Stimulated activated effector memory CD8-positive, alpha-beta T cell treated with anti-CD3 and anti-CD28 coated beads, Interleukin-12 subunit alpha, Interleukin-12 subunit beta, amount 100 ng/mL, for 72 hours (primary cell): ENCODE results near the gene GNA12.

ENCODE experiments used
- ATAC-seq: fragments of 150-1000 bp; cut with Tn5 transposase; 2 replicates; pipeline ENCODE4 v1.10.0; 2021
- DNase-seq, 2 donors: peaks; one replicate each; pipeline ENCODE4 v3.0.0; 2021 to 2022; ENCODE audit warnings: low spot score in 2 of 2
- H3K27ac Mint-ChIP-seq: one replicate; pipeline ENCODE4 v1.8.0; 2022; ENCODE audit warnings: mild to moderate bottlenecking, mixed read lengths
- H3K36me3 Mint-ChIP-seq: one replicate; pipeline ENCODE4 v1.8.0; 2022; ENCODE audit warnings: mild to moderate bottlenecking, mixed read lengths
- H3K4me1 Mint-ChIP-seq: one replicate; pipeline ENCODE4 v1.8.0; 2022; ENCODE audit warnings: mixed read lengths
- H3K4me3 Mint-ChIP-seq: one replicate; pipeline ENCODE4 v1.8.0; 2022; ENCODE audit warnings: mild to moderate bottlenecking, mixed read lengths
- H3K9me3 Mint-ChIP-seq: one replicate; pipeline ENCODE4 v1.8.0; 2022; ENCODE audit warnings: mixed read lengths

The GNA12 gene

DNA sequence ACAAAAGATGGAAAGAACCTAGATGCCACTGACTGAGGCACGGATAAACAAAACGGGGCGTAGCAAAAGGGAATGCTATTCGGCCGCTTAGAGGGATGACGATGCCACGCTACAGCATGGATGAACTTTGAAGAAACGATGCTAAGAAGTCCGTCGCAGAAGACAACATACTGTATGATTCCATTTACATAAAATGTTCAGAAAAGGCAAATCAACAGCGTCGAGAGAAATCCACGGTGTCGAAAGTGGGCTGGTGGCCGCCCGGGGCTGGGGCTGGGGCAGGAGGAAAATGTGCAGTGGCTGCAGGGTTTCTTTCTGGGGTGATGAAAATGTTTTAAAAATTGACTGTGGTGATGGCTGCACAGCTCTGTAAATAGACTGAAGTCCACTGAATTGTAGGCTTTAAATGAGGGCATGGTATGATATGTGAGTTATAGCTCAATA is 24.1 kb downstream of the GNA12 start:
- DNase-seq, result no peak
- Mint-ChIP-seq H3K4me3 (no peak overlapping the region), H3K4me1 (peaks cover 51% of the 10 kb centered on the region), H3K36me3 (no peaks in the 10 kb centered on the region), H3K9me3 (no peaks in the 10 kb centered on the region), H3K27ac (no peak overlapping the region)
- ATAC-seq, result no peak

DNA sequence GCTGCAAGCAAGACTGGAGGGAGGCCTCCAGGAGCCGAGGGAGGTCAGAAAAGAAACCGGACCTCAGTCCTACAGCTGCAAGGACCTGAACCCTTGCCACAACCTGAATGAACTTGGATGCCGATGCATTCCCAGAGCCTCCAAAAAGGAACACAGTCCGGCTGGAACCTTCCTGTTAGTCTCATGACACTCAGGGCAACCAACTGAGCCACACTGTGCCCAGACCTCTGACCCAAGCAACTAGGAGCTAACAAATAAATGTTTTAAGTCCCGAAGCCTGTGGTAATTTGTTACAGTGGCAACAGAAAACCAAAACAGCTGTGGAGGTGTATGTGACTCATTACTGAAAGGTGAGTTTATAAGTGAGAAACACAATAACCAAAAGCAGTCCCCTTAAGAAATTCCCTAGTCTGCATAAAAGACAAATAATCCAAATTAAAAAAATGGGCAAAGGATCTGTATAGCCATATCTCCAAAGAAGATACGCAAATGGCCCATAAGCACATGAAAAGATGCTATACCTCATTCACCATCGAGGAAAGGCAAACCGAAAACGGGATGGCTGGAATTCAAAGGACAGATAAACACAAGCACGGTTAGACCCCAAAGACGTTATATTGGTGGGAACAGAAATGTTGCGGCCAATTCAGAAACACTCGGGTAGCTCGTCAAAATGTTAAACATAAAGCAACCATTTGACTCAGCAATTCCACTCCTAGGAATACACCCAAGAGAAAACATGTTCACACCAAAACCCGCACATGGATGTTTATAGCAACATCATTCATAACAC is 24.8 kb downstream of the GNA12 start:
- DNase-seq, result no peak
- H3K9me3 Mint-ChIP-seq, result no peaks in the 10 kb centered on the region
- peaks cover 45% of the 10 kb centered on the region for H3K4me1 Mint-ChIP-seq
- ATAC-seq, result peak; percentile 57
- H3K4me3 Mint-ChIP-seq, result no peak overlapping the region
- H3K27ac Mint-ChIP-seq, result no peak overlapping the region
- no peaks in the 10 kb centered on the region for H3K36me3 Mint-ChIP-seq

GRCh38 chr7:2818653-2819052 is 25.5 kb downstream of the GNA12 start:
- peaks cover 40% of the 10 kb centered on the region for H3K4me1 Mint-ChIP-seq
- ATAC-seq (no peak), DNase-seq (no peak)
- H3K4me3 Mint-ChIP-seq, result no peak overlapping the region
- H3K27ac Mint-ChIP-seq, result no peak overlapping the region
- H3K9me3 Mint-ChIP-seq, result no peaks in the 10 kb centered on the region
- H3K36me3 Mint-ChIP-seq, result no peaks in the 10 kb centered on the region

DNA sequence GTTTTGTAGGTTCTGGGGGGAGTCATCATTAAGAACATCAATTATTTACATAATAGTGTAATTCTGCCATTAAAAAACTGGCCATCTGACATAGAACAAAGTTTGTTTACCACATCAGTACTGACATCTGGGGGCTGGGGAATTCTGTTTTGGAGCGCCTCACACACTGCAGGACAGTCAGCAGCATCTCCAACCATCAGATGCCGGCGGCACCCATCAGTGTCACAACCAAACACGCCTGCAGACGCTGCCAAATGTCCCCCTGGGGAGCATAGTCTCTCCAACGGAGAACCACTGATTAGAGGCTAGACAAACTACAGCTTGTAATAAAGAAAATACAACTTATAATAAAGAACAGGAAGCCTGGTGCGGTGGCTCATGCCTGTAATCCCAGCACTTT is 26.0 kb downstream of the GNA12 start:
- Mint-ChIP-seq H3K4me1 (peaks cover 45% of the 10 kb centered on the region), H3K36me3 (no peaks in the 10 kb centered on the region), H3K27ac (no peak overlapping the region), H3K4me3 (no peak overlapping the region), H3K9me3 (no peaks in the 10 kb centered on the region)
- no peak for DNase-seq
- ATAC-seq, result no peak

DNA sequence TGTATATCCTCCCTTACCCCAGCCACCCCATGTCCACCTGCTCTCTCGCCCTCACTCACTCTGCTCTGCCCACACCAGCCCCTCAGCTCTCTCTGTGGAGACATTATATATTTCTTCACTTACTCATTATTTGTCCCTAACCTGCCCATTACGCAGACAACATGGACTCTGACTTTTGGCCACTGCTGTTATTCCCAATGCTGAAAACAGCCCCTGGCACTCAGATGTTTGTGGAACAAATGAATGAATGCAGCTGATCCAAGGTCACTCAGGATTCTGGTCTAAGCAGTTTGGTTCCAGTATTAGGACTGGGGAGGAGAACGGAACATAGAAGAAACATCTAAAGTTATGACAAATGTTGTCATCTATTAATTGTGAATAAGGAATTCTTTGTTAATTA is 26.7 kb downstream of the GNA12 start:
- H3K36me3 Mint-ChIP-seq, result no peaks in the 10 kb centered on the region
- H3K4me1 Mint-ChIP-seq, result peaks cover 44% of the 10 kb centered on the region
- no peak for DNase-seq
- H3K27ac Mint-ChIP-seq, result no peak overlapping the region
- no peak for ATAC-seq
- H3K4me3 Mint-ChIP-seq, result no peak overlapping the region
- H3K9me3 Mint-ChIP-seq, result no peaks in the 10 kb centered on the region

- ATAC-seq, result no peak
- no peak for DNase-seq
- peaks cover 33% of the 10 kb centered on the region for H3K4me1 Mint-ChIP-seq
- no peak overlapping the region for H3K27ac Mint-ChIP-seq
- no peaks in the 10 kb centered on the region for H3K36me3 Mint-ChIP-seq
- no peaks in the 10 kb centered on the region for H3K9me3 Mint-ChIP-seq
- H3K4me3 Mint-ChIP-seq, result no peak overlapping the region
Observed at GRCh38 chr7:2815875-2816245, 28.2 kb downstream of the GNA12 start.

- no peak for ATAC-seq
- no peak overlapping the region for H3K27ac Mint-ChIP-seq
- no peaks in the 10 kb centered on the region for H3K9me3 Mint-ChIP-seq
Observed at GRCh38 chr7:2814946-2815874, 28.9 kb downstream of the GNA12 start.

DNA sequence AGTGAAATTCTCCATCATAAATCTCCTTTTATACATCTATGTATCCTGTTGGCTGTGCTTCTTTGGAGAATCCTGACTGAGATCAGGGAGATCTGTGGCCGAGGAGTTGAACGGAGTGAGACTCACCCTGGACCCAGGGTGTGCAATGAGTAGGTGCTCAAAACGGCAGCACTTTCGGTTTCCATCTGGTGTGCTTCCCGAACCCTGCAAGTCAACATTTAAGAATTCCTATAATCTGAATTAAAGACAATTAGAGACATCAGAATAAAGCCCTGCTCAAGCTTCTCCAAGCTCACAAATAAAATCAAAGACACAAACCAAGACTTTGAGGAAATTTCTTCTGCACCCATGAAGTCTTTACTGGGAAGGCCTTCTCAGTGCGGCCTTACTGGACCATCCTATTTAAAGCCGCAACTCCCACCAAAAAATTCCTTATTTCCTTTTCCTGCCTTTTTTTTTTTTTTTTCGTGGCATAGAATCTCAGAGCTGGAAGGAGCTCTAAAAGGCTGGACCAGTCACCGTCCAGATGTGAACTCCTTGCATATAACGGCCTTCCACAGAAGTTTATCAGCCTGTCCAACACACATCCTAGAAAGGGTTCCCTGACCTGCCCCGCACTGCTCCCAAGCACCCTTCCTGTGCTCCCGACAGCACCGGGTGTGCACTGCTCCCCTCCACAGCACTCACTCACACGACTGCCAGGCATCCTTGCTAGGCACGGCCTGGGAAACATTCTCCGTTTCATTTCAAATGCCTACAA is 29.7 kb downstream of the GNA12 start:
- DNase-seq (no peak), ATAC-seq (no peak)
- no peaks in the 10 kb centered on the region for H3K36me3 Mint-ChIP-seq
- no peak overlapping the region for H3K27ac Mint-ChIP-seq
- peaks cover 28% of the 10 kb centered on the region for H3K4me1 Mint-ChIP-seq
- H3K4me3 Mint-ChIP-seq, result no peak overlapping the region
- H3K9me3 Mint-ChIP-seq, result no peaks in the 10 kb centered on the region

More at GRCh38 chr7:2814946-2815874, 28.9 kb downstream of the GNA12 start:
- Mint-ChIP-seq H3K4me1 (peaks cover 37% of the 10 kb centered on the region), H3K36me3 (no peaks in the 10 kb centered on the region), H3K4me3 (no peak overlapping the region)
- no peak for DNase-seq

DNA sequence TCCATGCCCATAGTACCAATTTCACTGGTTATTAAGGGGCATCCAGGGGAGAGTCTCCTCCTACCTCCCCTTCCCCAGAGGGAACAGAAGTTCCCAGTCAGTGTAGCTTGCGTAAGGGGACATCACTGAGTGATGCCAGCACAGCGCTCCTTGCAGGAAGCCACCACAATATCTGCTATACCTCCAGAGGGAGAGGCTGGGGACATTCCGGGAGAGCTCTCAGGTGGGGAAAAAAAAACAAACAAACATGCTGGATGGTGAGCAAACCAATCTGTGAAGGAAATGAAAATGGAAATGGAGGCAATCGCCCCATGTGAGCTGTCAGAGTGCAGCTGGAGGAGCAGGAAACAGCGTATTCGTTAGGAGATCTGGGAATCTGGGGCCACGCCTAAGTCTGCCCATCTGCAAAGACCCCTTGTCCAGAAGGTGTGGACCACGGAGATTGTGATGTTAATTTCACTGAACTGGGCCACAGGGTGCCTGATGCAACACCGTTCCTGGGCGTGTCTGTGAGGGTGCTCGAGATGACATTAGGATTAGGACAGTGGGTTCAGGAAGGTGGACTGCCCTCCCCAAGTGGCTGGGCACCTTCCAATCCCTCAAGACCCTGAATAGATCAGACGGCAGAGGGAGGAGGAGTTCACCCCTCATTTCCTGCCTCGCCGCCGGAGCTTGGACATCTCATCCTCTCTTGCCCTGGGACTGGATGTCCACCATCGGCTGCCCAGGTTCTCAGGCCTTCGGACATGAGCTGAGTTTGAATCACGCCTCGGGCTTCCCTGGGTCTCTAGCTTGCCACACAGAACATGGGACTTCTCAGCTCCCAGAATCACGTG is 30.5 kb downstream of the GNA12 start:
- peak overlapping the region; percentile 52 for H3K27ac Mint-ChIP-seq
- no peak overlapping the region for H3K4me3 Mint-ChIP-seq
- H3K36me3 Mint-ChIP-seq, result no peaks in the 10 kb centered on the region
- H3K9me3 Mint-ChIP-seq, result no peaks in the 10 kb centered on the region
- ATAC-seq (no peak), DNase-seq (no peak)
- peaks cover 29% of the 10 kb centered on the region for H3K4me1 Mint-ChIP-seq

- DNase-seq (no peak), ATAC-seq (no peak)
- peak overlapping the region; percentile 52 for H3K27ac Mint-ChIP-seq
- peaks cover 36% of the 10 kb centered on the region for H3K4me1 Mint-ChIP-seq
- H3K4me3 Mint-ChIP-seq, result no peak overlapping the region
- no peaks in the 10 kb centered on the region for H3K9me3 Mint-ChIP-seq
- no peaks in the 10 kb centered on the region for H3K36me3 Mint-ChIP-seq
Observed at GRCh38 chr7:2812831-2813230, 31.3 kb downstream of the GNA12 start.

- H3K4me1 Mint-ChIP-seq, result peaks cover 36% of the 10 kb centered on the region
- no peak overlapping the region for H3K27ac Mint-ChIP-seq
- no peaks in the 10 kb centered on the region for H3K9me3 Mint-ChIP-seq
- H3K4me3 Mint-ChIP-seq, result no peak overlapping the region
- H3K36me3 Mint-ChIP-seq, result no peaks in the 10 kb centered on the region
- ATAC-seq (no peak), DNase-seq (no peak)
Observed at GRCh38 chr7:2812114-2812487, 32.0 kb downstream of the GNA12 start.

DNA sequence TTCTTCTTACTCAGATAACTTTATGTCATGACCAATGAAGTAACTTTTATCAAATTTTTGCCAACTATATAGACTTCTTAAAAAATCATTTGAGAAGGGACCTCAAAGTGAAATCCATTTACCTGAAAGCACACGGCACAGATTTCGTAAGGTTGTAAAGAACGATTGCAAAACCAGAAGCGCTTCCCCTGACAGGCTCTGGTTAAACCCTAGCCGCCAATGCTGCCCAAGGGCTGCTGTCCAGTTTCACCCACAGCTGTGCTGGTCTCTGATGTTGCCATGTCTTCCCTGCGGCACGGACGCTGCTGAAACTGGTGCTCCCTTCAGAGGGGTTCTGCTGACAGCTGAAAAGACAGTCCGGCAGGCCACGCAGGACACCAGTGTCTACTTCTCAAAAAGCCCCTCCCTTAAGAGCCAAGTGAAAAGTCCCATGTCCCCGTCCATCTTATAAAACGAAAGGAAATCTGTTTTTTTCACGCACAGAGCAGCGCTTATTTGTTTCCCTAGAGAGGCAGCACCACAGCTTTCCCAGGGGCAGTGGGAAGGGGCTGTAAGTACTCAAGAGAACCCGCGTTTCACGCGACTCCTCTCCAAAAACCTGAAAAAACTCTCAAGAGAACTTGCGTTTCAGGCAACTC is 32.5 kb downstream of the GNA12 start:
- no peak for ATAC-seq
- no peak for DNase-seq
- H3K36me3 Mint-ChIP-seq, result no peaks in the 10 kb centered on the region
- H3K4me3 Mint-ChIP-seq, result no peak overlapping the region
- no peaks in the 10 kb centered on the region for H3K9me3 Mint-ChIP-seq
- H3K4me1 Mint-ChIP-seq, result peaks cover 36% of the 10 kb centered on the region
- H3K27ac Mint-ChIP-seq, result no peak overlapping the region

DNA sequence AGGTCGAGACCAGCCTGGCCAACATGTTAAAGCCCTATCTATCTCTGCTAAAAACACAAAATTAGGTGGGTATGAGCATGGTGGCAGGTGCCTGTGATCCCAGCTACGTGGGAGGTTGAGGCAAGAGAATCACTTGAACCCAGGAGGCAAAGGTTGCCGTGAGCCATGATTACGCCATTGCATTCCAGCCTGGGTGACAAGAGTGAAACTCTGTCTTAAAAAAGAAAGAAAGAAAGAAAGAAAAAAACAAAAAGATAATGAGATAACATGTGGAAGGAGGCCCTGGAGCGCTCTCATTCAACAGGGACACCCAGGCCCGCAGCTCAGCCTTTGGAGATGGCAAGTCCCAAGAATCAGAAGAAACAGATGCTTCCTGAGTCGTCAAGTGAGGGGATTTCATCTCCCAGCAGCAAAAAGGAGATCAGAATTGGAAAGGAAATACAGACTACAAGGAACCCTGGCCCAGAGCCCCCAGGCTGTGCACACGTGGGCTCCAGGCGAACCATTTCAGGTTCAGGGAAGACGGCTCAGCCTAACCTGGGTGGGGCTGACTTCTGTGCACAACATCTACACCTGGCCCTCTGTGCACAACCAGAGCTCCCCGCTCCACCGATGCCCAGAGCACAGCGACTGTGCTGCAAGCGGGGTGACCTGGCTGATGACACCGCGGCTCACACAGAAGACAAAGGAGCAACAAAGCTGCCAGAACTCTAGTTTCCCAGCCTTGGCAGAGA is 33.3 kb downstream of the GNA12 start:
- no peak for ATAC-seq
- DNase-seq, result no peak
- Mint-ChIP-seq H3K4me3 (no peak overlapping the region), H3K9me3 (no peaks in the 10 kb centered on the region), H3K4me1 (peaks cover 34% of the 10 kb centered on the region), H3K27ac (no peak overlapping the region), H3K36me3 (no peaks in the 10 kb centered on the region)
